ENCODE data around the gene PEX19. TPM values are rescaled to one million over a fixed set of nuclear protein-coding genes. Genes with fewer than 3 reads are reported as not detected.

Gene PEX19
- total RNA-seq, 5 donors from 2014 or later (not counting 1 experiment from before 2014, with no cell fraction given): 49.8 to 59.5 (median 53.3) TPM

DNA sequence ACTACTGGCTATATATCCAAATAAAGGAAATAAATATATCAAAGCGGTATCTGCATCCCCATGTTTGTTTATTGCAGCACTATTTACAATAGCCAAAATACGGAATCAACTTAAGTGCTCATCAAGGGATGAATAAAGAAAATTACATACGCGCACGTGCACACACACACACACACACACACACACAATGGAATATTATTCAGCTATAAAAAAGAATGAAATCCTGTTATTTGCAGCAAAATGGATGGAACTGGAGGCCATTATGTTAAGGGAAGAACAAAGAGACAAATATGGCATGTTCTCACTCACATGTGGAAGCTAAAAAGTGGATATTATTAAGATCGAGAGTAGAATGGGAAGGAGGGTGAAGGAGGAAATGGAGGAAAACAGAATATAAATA is 37.9 kb upstream of the PEX19 start:
- Mint-ChIP-seq H3K4me1 (peaks cover 23 to 29% (median 28%) of the 10 kb centered on the region in 3 donors), H3K27ac (no peak overlapping the region), H3K27me3 (no peaks in the 10 kb centered on the region), H3K9me3 (peaks cover 0 to 1% (median under 1%) of the 10 kb centered on the region in 3 donors), H3K36me3 (peaks cover 70% of the 10 kb centered on the region), H3K4me3 (no peak overlapping the region)
- H3K36me3 ChIP-seq (ENCODE audit: control insufficient read depth in 2 of 2, extremely low read depth in 1 of 2, insufficient read depth in 1 of 2, low read length in 1 of 2): peaks cover 17 to 66% of the 10 kb centered on the region in 2 donors
- H3K27me3 ChIP-seq (replicated peaks in 1 of 2; ENCODE audit: control insufficient read depth in 2 of 2, extremely low read depth in 1 of 2, insufficient read depth in 2 of 2, low read length in 1 of 2): no peaks in the 10 kb centered on the region
- ATAC-seq (replicated peaks in 1 of 4) (no peak), DNase-seq (no peak)
- no peak overlapping the region for H3K27ac ChIP-seq (ENCODE audit: low read length)
- WGBS (ENCODE audit: insufficient coverage): no CpG with 5 or more reads among the region's 6 CpGs
- H3K4me3 ChIP-seq (ENCODE audit: control insufficient read depth in 1 of 2, extremely low read depth in 1 of 2, low read length in 1 of 2): no peak overlapping the region
- no peaks in the 10 kb centered on the region for H3K9me3 ChIP-seq
- no peaks in the 10 kb centered on the region for H3K4me1 ChIP-seq (ENCODE audit: control insufficient read depth in 1 of 2, extremely low read depth in 1 of 2, insufficient read depth in 2 of 2, low read length in 2 of 2)
- ChIA-PET CTCF (no interaction called here), POLR2A (no interaction called here)

DNA sequence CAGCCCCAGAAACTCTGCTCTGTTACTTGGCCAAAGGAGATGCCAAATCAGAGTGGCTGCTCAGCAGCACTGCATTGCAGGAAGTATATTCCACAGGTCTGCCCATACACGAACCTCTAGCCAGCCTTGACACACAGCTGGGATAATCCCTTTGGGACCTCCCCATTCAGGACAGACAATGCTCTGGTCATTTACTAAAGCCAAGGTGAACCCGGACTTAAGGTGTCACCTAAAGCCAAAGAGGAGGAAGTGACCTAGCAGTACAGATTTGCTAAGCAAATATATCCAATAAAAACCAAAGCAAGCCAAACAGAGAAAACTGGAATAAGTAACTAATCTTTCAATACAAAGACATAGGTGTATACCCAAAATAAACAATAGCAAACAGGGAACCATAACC is 30.4 kb upstream of the PEX19 start:
- peaks cover 86% of the 10 kb centered on the region for H3K36me3 Mint-ChIP-seq
- POLR2A ChIA-PET: interaction anchor here in 1 of 2 donors (1.0 kb wide), 1 partner anchor 15 kb away, joined by 3 read pairs; no protein-coding TSS in a partner anchor
- 88% methylated on average over 1 of the region's 2 CpGs for WGBS (ENCODE audit: insufficient coverage)

DNA sequence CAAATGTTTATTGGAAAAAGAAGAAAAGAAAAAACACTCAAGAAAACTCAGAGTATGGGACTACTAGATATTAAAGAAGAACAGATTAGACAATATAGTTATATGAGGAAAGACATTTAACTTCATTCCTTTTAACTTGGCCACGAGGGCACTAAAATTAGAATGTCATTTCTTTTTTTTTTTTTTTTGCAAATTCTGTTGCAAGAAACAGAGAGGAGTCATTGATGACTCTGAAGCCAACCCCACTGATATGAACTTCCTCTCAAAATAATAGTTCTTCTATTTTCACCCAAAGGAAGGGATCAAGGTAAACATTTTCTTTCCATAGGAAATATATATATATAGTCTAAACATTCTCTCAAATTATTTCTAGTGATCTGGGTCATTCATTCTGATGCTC is 24.6 kb upstream of the PEX19 start:
- H3K9me3 ChIP-seq: no peaks in the 10 kb centered on the region
- no peak overlapping the region for H3K4me3 Mint-ChIP-seq
- no peak overlapping the region for H3K27ac Mint-ChIP-seq
- peaks cover 7 to 93% of the 10 kb centered on the region in 2 donors for H3K36me3 ChIP-seq (ENCODE audit: control insufficient read depth in 2 of 2, extremely low read depth in 1 of 2, insufficient read depth in 1 of 2, low read length in 1 of 2)
- DNase-seq (no peak), ATAC-seq (replicated peaks in 1 of 4) (no peak)
- no CpG with 5 or more reads among the region's 1 CpG for WGBS (ENCODE audit: insufficient coverage)
- H3K9me3 Mint-ChIP-seq: no peaks in the 10 kb centered on the region
- CTCF ChIA-PET: no interaction called here
- no peak overlapping the region for H3K27ac ChIP-seq (ENCODE audit: low read length)
- H3K27me3 ChIP-seq (replicated peaks in 1 of 2; ENCODE audit: control insufficient read depth in 2 of 2, extremely low read depth in 1 of 2, insufficient read depth in 2 of 2, low read length in 1 of 2): no peaks in the 10 kb centered on the region
- H3K4me1 Mint-ChIP-seq: no peaks in the 10 kb centered on the region
- no peak overlapping the region for H3K4me3 ChIP-seq (ENCODE audit: control insufficient read depth in 1 of 2, extremely low read depth in 1 of 2, low read length in 1 of 2)
- peaks cover 76% of the 10 kb centered on the region for H3K36me3 Mint-ChIP-seq
- no peaks in the 10 kb centered on the region for H3K27me3 Mint-ChIP-seq
- H3K4me1 ChIP-seq (ENCODE audit: control insufficient read depth in 1 of 2, extremely low read depth in 1 of 2, insufficient read depth in 2 of 2, low read length in 2 of 2): no peaks in the 10 kb centered on the region
- POLR2A ChIA-PET: no interaction called here

More for the DNA sequence above, 30.4 kb upstream of the PEX19 start:
- H3K4me3 ChIP-seq (ENCODE audit: control insufficient read depth in 1 of 2, extremely low read depth in 1 of 2, low read length in 1 of 2): no peak overlapping the region
- H3K27ac ChIP-seq (ENCODE audit: low read length): no peak overlapping the region
- ATAC-seq (replicated peaks in 1 of 4) (no peak), DNase-seq (no peak)
- H3K9me3 ChIP-seq: peaks cover 2% of the 10 kb centered on the region
- Mint-ChIP-seq H3K4me1 (peaks cover 8 to 20% (median 16%) of the 10 kb centered on the region in 3 donors), H3K27ac (no peak overlapping the region), H3K4me3 (no peak overlapping the region), H3K9me3 (peaks cover 8 to 14% (median 11%) of the 10 kb centered on the region in 3 donors), H3K27me3 (no peaks in the 10 kb centered on the region)
- peaks cover 13 to 81% of the 10 kb centered on the region in 2 donors for H3K36me3 ChIP-seq (ENCODE audit: control insufficient read depth in 2 of 2, extremely low read depth in 1 of 2, insufficient read depth in 1 of 2, low read length in 1 of 2)
- no peaks in the 10 kb centered on the region for H3K4me1 ChIP-seq (ENCODE audit: control insufficient read depth in 1 of 2, extremely low read depth in 1 of 2, insufficient read depth in 2 of 2, low read length in 2 of 2)
- CTCF ChIA-PET: no interaction called here
- no peaks in the 10 kb centered on the region for H3K27me3 ChIP-seq (replicated peaks in 1 of 2; ENCODE audit: control insufficient read depth in 2 of 2, extremely low read depth in 1 of 2, insufficient read depth in 2 of 2, low read length in 1 of 2)

DNA sequence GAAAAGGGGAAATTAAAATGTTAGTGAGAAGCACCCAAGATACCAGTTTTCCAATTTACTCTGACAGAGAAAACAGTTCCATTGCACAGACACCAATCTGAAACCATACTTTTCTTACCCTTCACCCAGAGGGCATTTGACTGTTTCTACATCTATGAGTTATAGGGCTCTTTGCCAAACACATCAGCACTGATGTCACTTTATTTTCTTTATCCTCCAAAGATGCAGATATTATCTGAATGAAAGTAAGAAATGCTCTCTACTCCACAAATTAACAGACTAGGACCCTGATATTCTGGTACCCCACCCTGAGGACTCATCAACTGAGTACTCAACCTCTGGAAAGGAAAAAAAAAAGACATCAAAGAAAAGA is 24.2 kb upstream of the PEX19 start:
- ATAC-seq (replicated peaks in 1 of 4) (no peak), DNase-seq (no peak)
- H3K4me3 Mint-ChIP-seq: no peak overlapping the region
- peak overlapping the region in 1 of 2 donors; percentile 6 for H3K27ac Mint-ChIP-seq
- no peak overlapping the region for H3K27ac ChIP-seq (ENCODE audit: low read length)
- no peaks in the 10 kb centered on the region for H3K27me3 ChIP-seq (replicated peaks in 1 of 2; ENCODE audit: control insufficient read depth in 2 of 2, extremely low read depth in 1 of 2, insufficient read depth in 2 of 2, low read length in 1 of 2)
- H3K36me3 Mint-ChIP-seq: peaks cover 74% of the 10 kb centered on the region
- no peaks in the 10 kb centered on the region for H3K9me3 Mint-ChIP-seq
- POLR2A ChIA-PET: interaction anchor here in 1 of 2 donors (0.6 kb wide), 1 partner anchor 399 kb away, joined by 4 read pairs; no protein-coding TSS in a partner anchor
- H3K36me3 ChIP-seq (ENCODE audit: control insufficient read depth in 2 of 2, extremely low read depth in 1 of 2, insufficient read depth in 1 of 2, low read length in 1 of 2): peaks cover 7 to 91% of the 10 kb centered on the region in 2 donors
- no peaks in the 10 kb centered on the region for H3K4me1 ChIP-seq (ENCODE audit: control insufficient read depth in 1 of 2, extremely low read depth in 1 of 2, insufficient read depth in 2 of 2, low read length in 2 of 2)
- H3K4me1 Mint-ChIP-seq: no peaks in the 10 kb centered on the region
- CTCF ChIA-PET: no interaction called here
- no peaks in the 10 kb centered on the region for H3K9me3 ChIP-seq
- no peak overlapping the region for H3K4me3 ChIP-seq (ENCODE audit: control insufficient read depth in 1 of 2, extremely low read depth in 1 of 2, low read length in 1 of 2)
- no peaks in the 10 kb centered on the region for H3K27me3 Mint-ChIP-seq

DNA sequence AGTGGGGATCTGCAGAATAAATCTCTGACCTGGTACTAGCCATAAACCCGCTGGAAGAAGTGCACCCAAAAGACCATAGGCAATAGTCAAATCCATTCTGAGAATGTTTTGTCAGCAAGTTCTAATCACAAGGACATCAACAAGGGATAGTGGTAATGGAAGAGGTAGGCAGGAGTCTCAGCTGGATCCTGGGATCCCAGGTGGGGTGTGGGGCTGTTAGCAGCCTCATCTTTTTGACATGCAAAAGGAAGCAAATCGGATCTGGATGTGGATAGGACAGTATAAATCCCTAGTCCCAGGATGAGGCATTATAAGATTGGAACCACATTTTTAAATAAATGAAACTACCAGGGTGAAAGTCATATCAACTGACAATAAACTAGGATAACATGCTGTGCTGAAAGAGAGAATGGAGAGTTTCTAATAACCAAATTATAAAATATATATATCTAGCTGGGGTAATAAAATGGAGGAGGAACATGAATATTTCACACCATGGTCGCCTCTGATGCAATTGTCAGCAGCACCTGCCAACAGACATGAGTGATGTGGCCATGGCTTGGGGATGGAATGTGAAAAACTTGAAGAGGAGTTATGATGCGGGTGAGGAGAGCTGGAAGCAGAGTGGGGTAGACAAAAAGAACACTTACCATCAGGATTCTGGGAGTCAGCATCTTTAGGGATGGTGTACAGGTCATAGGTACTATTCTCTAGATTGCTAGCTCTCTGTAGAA is 23.7 kb upstream of the PEX19 start:
- peak overlapping the region in 1 of 2 donors; percentile 1 for H3K27ac Mint-ChIP-seq
- H3K4me3 Mint-ChIP-seq: no peak overlapping the region
- Histone ChIP-seq H3K36me3 (ENCODE audit: control insufficient read depth in 2 of 2, extremely low read depth in 1 of 2, insufficient read depth in 1 of 2, low read length in 1 of 2) (peaks cover 7 to 90% of the 10 kb centered on the region in 2 donors), H3K27me3 (replicated peaks in 1 of 2; ENCODE audit: control insufficient read depth in 2 of 2, extremely low read depth in 1 of 2, insufficient read depth in 2 of 2, low read length in 1 of 2) (no peaks in the 10 kb centered on the region), H3K9me3 (no peaks in the 10 kb centered on the region), H3K27ac (ENCODE audit: low read length) (no peak overlapping the region), H3K4me1 (ENCODE audit: control insufficient read depth in 1 of 2, extremely low read depth in 1 of 2, insufficient read depth in 2 of 2, low read length in 2 of 2) (no peaks in the 10 kb centered on the region), H3K4me3 (ENCODE audit: control insufficient read depth in 1 of 2, extremely low read depth in 1 of 2, low read length in 1 of 2) (no peak overlapping the region)
- H3K9me3 Mint-ChIP-seq: no peaks in the 10 kb centered on the region
- H3K27me3 Mint-ChIP-seq: no peaks in the 10 kb centered on the region
- CTCF ChIA-PET: interaction anchor here (0.6 kb wide), 4 partner anchors 9 to 332 kb away, joined by 3 to 8 read pairs (median 3); no protein-coding TSS in a partner anchor
- DNase-seq (no peak), ATAC-seq (replicated peaks in 1 of 4) (no peak)
- POLR2A ChIA-PET: interaction anchor here in 1 of 2 donors (0.6 kb wide), 1 partner anchor 399 kb away, joined by 4 read pairs; no protein-coding TSS in a partner anchor
- H3K36me3 Mint-ChIP-seq: peaks cover 70% of the 10 kb centered on the region
- WGBS (ENCODE audit: insufficient coverage): 100% methylated on average over 2 of the region's 4 CpGs
- H3K4me1 Mint-ChIP-seq: no peaks in the 10 kb centered on the region

DNA sequence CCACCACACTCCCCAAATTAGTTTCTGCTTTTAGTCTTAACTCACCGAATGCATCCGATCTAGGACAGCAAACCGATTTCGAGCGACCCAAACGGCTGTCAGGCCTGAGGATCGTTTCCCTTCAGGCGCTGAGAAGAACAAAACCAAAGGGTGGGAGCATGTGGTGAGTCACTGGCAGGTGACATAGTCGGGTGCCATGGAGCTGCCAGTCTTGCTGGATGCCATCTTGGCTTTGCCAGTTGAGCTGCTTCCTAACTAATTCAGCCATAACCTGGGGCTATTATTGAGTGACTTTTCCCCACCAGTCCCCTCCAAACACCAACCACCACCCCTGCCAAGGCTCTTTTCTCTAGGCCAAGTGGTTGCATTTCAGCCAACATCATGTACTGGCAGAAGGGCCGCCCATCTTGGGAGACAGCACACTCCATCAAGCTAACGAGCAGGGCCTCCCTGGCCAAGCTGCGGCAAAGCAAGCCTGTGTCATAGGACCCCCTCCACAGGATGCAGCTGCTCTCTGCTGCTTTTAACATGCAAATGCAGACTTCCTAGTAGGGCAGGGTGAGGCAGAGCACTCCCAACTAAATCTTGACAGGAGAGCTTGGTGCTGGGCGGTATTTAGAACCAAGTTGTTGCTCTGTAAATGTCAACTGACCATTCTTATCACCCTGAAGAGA is 22.3 kb upstream of the PEX19 start:
- no peaks in the 10 kb centered on the region for H3K9me3 Mint-ChIP-seq
- peaks cover 64% of the 10 kb centered on the region for H3K36me3 Mint-ChIP-seq
- no peak overlapping the region for H3K27ac ChIP-seq (ENCODE audit: low read length)
- ATAC-seq (replicated peaks in 1 of 4): no peak
- peaks cover 7 to 88% of the 10 kb centered on the region in 2 donors for H3K36me3 ChIP-seq (ENCODE audit: control insufficient read depth in 2 of 2, extremely low read depth in 1 of 2, insufficient read depth in 1 of 2, low read length in 1 of 2)
- no peak overlapping the region for H3K4me3 ChIP-seq (ENCODE audit: control insufficient read depth in 1 of 2, extremely low read depth in 1 of 2, low read length in 1 of 2)
- no peaks in the 10 kb centered on the region for H3K27me3 Mint-ChIP-seq
- H3K4me1 Mint-ChIP-seq: no peaks in the 10 kb centered on the region
- ChIA-PET CTCF (interaction anchor here (0.6 to 1.5 kb wide), 2 partner anchors 15 to 16 kb away, joined by 3 read pairs; no protein-coding TSS in a partner anchor), POLR2A (no interaction called here)
- DNase-seq: no peak
- WGBS (ENCODE audit: insufficient coverage): 98% methylated on average over 9 of the region's 13 CpGs
- no peak overlapping the region for H3K4me3 Mint-ChIP-seq
- H3K27ac Mint-ChIP-seq: no peak overlapping the region
- no peaks in the 10 kb centered on the region for H3K27me3 ChIP-seq (replicated peaks in 1 of 2; ENCODE audit: control insufficient read depth in 2 of 2, extremely low read depth in 1 of 2, insufficient read depth in 2 of 2, low read length in 1 of 2)
- H3K4me1 ChIP-seq (ENCODE audit: control insufficient read depth in 1 of 2, extremely low read depth in 1 of 2, insufficient read depth in 2 of 2, low read length in 2 of 2): no peaks in the 10 kb centered on the region
- H3K9me3 ChIP-seq: no peaks in the 10 kb centered on the region
